GM19043 (cell line): ENCODE data around the gene C19orf73.
A peak's percentile ranks its signal among the peaks of the same experiment; 100 is the strongest.
"Not testable (repeated sequence)": the region's sequence is repeated elsewhere in the genome, so short reads cannot be mapped to it uniquely, and the experiment has no call there.

ENCODE experiments used
- ATAC-seq: cut with Tn5 transposase; IDR thresholded peaks from one replicate; pipeline ENCODE4 v1.9.1; 2021; ENCODE audit warnings: low read depth; ENCODE audit not compliant: unreplicated experiment

The C19orf73 gene

DNA sequence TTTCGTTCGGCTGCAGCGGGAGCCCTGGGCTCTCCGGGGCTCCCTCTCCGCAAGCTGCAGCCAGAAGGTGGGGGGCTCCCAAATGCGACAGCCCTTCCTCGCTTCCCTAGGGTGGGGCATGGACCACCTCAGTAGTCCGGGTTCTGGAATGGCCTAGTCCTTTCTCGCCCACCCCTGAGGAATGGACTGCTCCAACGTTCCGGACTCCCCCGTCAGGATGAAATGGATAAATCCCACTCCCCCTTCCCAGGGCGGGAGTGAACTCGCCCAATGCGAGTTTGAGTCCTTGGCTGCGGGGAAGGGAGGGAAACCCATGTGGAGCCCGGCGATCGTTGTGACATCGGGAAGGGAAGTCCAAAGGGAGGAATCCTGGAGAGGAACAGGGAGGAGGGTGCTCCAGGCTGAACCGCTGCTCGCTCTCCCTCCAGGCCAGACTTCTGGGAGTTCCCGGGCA lies 30.7 kb upstream of the C19orf73 start:
- ATAC-seq = no peak

DNA sequence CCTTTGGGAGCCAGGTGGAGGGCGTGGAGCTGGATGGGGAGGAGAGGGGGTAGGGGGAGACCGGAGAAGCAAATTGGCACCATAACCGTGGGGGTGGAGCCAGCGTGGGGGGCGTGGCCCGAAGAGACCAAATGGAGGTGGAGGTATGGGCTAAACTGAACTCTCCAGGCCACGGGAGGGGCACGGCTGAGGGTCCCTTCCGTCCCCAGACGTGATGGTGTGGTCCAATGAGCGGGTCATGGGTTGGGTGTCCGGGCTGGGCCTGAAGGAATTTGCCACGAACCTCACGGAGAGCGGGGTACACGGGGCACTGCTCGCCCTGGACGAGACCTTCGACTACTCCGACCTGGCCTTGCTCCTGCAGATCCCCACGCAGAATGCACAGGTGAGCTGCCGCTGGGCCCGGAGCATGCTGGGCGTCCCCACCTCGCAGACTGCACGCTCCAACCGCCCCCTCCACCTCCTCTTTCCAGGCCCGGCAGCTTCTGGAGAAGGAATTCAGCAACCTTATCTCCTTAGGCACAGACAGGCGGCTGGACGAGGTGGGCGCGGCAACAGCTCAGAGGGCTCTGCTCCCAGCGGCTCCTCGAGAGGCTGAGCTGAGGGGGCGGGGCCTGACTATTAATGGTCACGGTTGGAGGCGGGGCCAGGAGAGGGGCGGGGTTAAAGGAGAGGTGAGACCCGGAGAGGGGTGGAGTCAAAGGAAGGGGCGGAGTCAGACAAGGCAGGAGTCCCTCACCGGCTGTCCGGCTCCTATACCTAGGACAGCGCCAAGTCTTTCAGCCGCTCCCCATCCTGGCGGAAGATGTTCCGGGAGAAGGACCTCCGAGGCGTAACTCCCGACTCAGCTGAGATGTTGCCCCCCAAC lies 30.1 kb upstream of the C19orf73 start:
- ATAC-seq = no peak

GRCh38 chr19:49148044-49148682 lies 29.2 kb upstream of the C19orf73 start:
- no peak for ATAC-seq

DNA sequence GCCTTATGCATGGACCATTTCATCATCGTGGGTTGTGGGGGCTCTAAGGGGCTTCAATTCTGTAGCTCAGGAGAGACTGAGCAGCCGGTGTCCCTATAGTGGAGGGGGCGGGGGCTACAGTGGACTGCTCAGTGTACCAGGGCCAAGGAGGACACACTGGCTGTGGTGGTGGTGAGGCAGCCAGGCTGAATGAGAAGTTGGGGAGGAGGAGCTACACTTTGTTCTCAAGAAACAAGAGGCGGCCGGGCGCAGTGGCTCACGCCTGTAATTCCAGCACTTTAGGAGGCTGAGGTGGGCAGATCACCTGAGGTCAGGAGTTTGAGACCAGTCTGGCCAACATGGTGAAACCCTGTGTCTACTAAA lies 27.4 kb upstream of the C19orf73 start:
- not testable (repeated sequence) for ATAC-seq

DNA sequence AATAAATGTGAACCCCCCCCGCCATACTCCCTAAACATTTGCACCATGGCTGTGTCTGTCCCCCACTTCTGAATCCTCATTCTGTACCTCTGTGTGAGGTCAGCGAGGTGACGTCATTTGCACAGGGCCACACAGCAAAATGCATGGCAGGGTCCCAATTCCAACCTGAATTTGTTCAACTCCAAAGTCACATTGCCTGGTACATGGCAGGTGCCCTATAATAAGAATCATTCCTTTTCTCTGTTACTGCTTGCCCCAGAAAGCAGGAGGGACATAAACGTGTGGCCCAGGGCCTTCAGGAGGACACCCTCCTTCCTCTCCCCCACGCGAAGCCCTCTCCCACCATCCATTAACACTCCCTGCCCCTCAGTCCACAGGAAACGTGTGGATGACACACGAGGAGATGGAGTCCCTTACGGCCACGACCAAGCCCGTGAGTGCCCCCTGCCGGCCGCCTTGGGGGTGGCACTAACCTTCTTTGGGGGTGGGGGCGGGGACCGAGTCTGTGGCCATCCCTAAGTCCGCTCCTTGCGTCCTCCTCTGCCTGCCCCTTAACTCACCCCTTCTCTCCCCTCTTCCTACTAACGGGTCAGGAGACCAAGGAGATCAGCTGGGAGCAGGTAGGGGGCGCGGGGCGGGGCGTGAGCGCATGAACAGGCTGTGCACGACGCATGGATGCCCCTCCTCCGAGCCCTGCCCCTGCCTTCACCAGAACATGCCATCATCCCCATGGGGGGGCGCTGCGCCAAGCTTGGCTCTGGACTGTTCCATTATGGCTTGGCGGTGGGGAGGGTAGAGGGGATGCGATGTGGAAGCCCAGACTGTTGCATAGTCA lies 26.8 kb upstream of the C19orf73 start:
- ATAC-seq = no peak

- no peak for ATAC-seq
Observed at GRCh38 chr19:49142866-49143335, 24.0 kb upstream of the C19orf73 start.

- ATAC-seq = no peak
Observed at GRCh38 chr19:49141352-49141751, 22.4 kb upstream of the C19orf73 start.

DNA sequence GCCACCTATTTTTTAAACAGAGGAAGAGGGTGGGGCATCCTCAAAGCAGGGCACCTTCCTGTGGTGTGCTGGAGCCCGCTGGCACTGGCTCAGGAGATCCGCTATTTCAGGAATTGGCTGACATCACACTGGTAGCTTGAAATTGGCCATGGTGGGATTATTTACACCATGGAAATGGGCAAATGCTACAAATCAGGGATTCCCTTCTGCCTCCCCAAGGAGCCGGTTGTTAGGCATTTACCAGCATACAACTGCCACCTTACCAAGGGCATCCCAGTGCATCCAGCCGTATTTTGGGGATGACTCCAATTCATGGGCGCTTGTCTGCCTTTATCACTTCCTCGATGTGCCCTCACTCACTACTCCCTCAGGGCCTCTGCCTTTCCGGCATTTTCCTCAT lies 22.0 kb upstream of the C19orf73 start:
- ATAC-seq = no peak

GRCh38 chr19:49136771-49137171 lies 17.8 kb upstream of the C19orf73 start:
- no peak for ATAC-seq

- ATAC-seq = no peak
Observed at GRCh38 chr19:49135686-49136085, 16.7 kb upstream of the C19orf73 start.

GRCh38 chr19:49133621-49134454 lies 14.9 kb upstream of the C19orf73 start:
- ATAC-seq = no peak

- ATAC-seq = no peak
Observed at GRCh38 chr19:49132974-49133609, 14.1 kb upstream of the C19orf73 start.

GRCh38 chr19:49130325-49130724 lies 11.4 kb upstream of the C19orf73 start:
- no peak for ATAC-seq

- no peak for ATAC-seq
Observed at GRCh38 chr19:49129238-49129583, 10.3 kb upstream of the C19orf73 start.

DNA sequence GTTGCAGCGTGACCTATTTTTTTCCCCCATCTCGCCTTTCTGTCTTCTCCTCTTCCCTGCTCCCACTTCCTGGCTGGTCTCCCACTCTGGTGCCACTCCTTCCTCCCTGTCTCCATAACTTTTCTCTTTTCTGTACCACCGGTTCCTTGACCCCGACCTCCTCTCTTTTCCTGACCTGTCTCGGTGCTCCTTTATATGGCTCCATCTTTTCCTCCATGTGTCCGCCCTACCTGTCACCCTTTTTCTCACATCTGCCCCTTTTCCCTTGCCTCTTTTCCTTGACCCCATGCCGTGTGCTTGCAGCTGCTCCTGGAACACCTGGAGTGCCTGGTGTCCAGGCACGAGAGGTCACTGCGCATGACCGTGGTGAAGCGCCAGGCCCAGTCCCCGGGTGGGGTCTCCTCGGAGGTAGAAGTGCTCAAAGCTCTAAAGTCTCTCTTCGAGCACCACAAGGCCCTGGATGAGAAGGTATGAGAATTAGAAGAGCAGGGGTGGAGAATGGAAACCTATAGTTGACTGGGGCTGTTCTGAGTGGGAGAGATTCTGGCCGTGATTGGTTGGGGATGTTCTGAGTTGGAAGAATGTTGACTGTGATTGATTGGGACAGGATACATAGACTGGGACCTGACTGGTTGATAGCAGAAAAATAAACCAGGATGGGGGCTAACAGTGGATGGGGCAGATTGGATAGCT lies 9.7 kb upstream of the C19orf73 start:
- no peak for ATAC-seq

DNA sequence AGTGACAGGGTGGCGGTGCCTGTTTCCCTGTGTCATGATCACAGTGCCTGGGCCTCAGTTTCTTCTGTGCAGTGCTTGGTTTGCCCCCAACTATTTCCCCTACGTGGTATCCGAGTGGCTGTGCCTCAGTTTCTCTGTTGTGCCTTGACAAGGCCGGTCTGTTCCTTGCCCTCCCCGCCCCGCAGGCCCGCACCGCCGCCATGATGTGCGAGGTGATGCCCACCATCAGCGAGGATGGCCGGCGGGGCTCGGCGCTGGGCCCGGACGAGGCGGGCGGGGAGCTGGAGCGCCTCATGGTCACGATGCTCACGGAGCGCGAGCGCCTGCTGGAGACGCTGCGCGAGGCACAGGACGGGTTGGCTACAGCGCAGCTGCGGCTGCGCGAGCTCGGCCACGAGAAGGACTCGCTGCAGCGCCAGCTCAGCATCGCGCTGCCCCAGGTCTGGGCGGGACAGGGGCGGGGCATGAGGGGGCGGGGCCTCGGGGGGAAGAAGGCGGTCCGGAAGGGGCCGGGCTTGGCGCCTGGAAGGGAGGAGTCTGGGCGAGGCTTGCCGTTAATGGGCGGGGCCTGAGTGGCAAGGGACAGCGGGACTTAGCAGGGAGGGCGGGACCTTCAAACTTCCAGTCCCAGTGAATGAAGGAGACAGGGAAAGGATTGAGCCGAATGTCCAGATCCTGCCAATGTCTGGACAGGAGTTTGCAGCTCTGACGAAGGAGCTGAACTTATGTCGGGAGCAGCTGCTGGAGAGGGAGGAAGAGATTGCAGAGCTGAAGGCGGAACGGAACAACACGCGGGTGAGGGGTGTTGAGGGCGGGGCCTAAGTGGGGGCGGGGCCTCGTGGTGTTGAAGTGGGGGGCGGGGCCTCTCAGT lies 9.0 kb upstream of the C19orf73 start:
- ATAC-seq = peak; percentile 81

GRCh38 chr19:49127225-49127624 lies 8.3 kb upstream of the C19orf73 start:
- ATAC-seq = not testable (repeated sequence)

GRCh38 chr19:49126575-49126974 lies 7.6 kb upstream of the C19orf73 start:
- ATAC-seq = no peak
